Stomach smooth muscle (tissue), 2 donors: ENCODE measurements around the gene CNTN5.

Source experiments
- H3K27ac ChIP-seq: one replicate; pipeline ENCODE4 v1.7.0; 2013; ENCODE audit warnings: mild to moderate bottlenecking, low read length, inconsistent platforms
- H3K27me3 ChIP-seq, 2 donors: one replicate each; pipeline ENCODE4 v1.7.0; 2013; ENCODE audit warnings: low read length in 2 of 2; ENCODE audit not compliant: insufficient read depth in 2 of 2, control insufficient read depth in 1 of 2
- H3K36me3 ChIP-seq, 2 donors: one replicate each; pipeline ENCODE4 v1.7.0; 2013; ENCODE audit warnings: low read length in 2 of 2; ENCODE audit not compliant: control insufficient read depth in 2 of 2, insufficient read depth in 2 of 2
- H3K4me1 ChIP-seq: one replicate; pipeline ENCODE4 v1.7.0; 2013; ENCODE audit warnings: low read length; ENCODE audit not compliant: control insufficient read depth, insufficient read depth
- H3K4me3 ChIP-seq, 2 donors: one replicate each; pipeline ENCODE4 v1.7.0; 2013; ENCODE audit warnings: low read length in 2 of 2
- H3K9ac ChIP-seq, 2 donors: one replicate each; pipeline ENCODE4 v1.7.0; 2013; ENCODE audit warnings: low read length in 2 of 2, mild to moderate bottlenecking in 1 of 2
- H3K9me3 ChIP-seq, 2 donors: one replicate each; pipeline ENCODE4 v1.7.0; 2013; ENCODE audit warnings: low read length in 2 of 2; ENCODE audit not compliant: control insufficient read depth in 2 of 2
- donor health status: healthy.
- donor health status: Pancreatic carcinoma.

Gene CNTN5

DNA sequence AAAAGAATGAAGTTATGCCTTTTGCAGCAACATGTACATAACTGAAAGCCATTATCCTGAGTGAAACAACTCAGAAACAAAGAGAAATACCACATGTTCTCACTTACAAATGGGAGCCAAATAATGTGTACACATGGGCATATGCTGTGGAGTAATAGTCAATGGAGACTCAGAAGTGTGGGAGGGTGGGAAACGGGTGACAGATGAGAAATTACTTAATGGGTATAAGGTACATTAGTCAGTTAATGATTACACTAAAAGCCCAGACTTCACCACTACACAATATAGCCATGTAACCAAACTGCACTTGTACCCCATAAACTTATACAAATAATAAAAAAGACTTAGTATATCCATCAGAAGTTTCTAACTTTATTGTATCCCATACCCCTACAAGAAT lies 992.3 kb downstream of the CNTN5 start:
- Histone ChIP-seq H3K9ac (no peak overlapping the region), H3K9me3 (no peaks in the 10 kb centered on the region), H3K27ac (no peak overlapping the region), H3K4me1 (no peaks in the 10 kb centered on the region), H3K36me3 (no peaks in the 10 kb centered on the region), H3K4me3 (no peak overlapping the region), H3K27me3 (no peaks in the 10 kb centered on the region)

DNA sequence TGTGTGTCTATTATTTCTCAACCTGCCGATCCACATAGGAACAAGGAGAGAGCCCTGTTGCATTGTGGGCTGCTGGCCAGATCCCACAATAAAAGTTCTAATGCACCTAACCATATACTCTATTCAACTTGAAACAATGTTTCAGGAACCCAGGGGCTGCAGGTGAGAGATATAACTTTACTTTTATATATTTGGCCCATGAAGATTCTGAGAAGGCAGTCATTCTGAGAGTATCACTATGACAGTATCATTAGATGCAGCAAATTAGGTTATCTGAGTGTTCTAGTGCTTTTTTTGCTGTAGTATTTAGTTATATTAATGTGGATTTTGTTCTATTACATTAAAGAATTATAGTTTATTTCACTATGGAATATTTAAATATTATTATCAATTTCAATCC lies 1011.2 kb downstream of the CNTN5 start:
- Histone ChIP-seq H3K27ac (no peak overlapping the region), H3K9me3 (peaks cover 0 to 2% of the 10 kb centered on the region in 2 donors), H3K9ac (no peak overlapping the region), H3K4me3 (no peak overlapping the region), H3K4me1 (no peaks in the 10 kb centered on the region), H3K27me3 (no peaks in the 10 kb centered on the region), H3K36me3 (no peaks in the 10 kb centered on the region)

DNA sequence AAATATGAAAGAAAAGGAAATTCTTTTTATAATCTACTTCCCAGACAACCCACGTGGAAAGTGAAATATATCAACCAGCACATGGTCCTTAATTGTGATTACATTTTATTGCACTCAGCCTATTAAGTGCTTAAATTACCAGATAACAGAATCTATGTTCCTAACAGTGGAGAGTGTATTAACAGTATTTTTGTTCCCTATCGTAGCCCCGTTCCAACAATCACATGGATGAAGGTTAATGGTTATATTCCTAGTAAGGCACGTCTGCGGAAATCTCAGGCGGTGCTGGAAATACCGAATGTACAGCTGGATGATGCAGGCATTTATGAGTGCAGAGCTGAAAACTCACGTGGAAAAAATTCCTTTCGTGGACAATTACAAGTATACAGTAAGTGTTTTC lies 1040.3 kb downstream of the CNTN5 start:
- Histone ChIP-seq H3K27me3 (no peaks in the 10 kb centered on the region), H3K9me3 (no peaks in the 10 kb centered on the region), H3K9ac (no peak overlapping the region), H3K4me3 (peak overlapping the region; percentile 41 to 54), H3K4me1 (no peaks in the 10 kb centered on the region), H3K27ac (no peak overlapping the region), H3K36me3 (no peaks in the 10 kb centered on the region)

DNA sequence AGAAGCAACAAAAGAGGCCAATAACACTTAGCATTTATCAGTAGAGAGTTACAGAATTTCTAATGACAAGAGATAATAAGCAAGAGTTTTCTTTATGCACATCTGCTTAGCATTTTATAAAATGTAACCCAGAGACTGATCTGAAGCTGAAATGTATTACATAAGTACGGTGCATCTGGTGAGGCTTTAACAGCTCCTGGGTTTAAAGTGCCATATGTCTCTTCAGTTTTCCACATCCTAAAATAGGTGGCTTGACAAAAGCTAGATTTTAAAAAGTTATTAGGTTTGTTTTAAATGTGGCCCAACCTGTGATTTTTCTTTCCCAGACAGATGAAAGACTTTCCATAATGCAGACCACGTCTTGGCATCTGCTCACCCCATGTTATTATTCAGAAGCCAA lies 1045.7 kb downstream of the CNTN5 start:
- no peaks in the 10 kb centered on the region for H3K36me3 ChIP-seq
- no peak overlapping the region for H3K9ac ChIP-seq
- H3K27ac ChIP-seq = no peak overlapping the region
- no peaks in the 10 kb centered on the region for H3K9me3 ChIP-seq
- H3K4me1 ChIP-seq = no peaks in the 10 kb centered on the region
- no peaks in the 10 kb centered on the region for H3K27me3 ChIP-seq
- no peak overlapping the region for H3K4me3 ChIP-seq

- H3K9me3 ChIP-seq = no peaks in the 10 kb centered on the region
- no peaks in the 10 kb centered on the region for H3K4me1 ChIP-seq
These were observed 1047.4 kb downstream of the CNTN5 start for GRCh38 chr11:100068116-100068515.

GRCh38 chr11:100072131-100072530 lies 1051.4 kb downstream of the CNTN5 start:
- Histone ChIP-seq H3K4me3 (no peak overlapping the region), H3K4me1 (no peaks in the 10 kb centered on the region), H3K27me3 (no peaks in the 10 kb centered on the region), H3K27ac (no peak overlapping the region), H3K9me3 (no peaks in the 10 kb centered on the region), H3K36me3 (no peaks in the 10 kb centered on the region), H3K9ac (no peak overlapping the region)

More at GRCh38 chr11:100068116-100068515, 1047.4 kb downstream of the CNTN5 start:
- Histone ChIP-seq H3K27ac (no peak overlapping the region), H3K36me3 (no peaks in the 10 kb centered on the region), H3K27me3 (no peaks in the 10 kb centered on the region), H3K4me3 (no peak overlapping the region), H3K9ac (no peak overlapping the region)

DNA sequence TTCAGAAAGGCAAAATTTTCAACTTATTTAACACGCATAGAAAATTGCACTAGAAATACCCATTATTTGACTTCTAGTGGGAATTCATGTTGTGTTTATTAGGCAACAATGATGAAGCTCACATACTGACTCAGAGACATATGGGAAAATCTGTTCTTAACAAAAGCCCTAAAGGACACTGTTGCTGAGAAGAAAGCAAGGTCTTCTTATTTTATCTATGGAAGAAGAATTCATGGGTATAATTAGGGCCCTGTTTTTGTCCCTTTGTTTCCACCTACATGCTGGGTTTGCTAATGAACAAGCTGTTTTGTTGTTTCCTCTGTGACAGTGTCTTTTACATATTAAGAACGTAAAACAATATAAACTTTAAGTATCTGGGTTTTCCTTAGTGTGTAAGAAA lies 1059.6 kb downstream of the CNTN5 start:
- Histone ChIP-seq H3K9me3 (no peaks in the 10 kb centered on the region), H3K27me3 (no peaks in the 10 kb centered on the region), H3K9ac (no peak overlapping the region), H3K4me1 (no peaks in the 10 kb centered on the region), H3K27ac (no peak overlapping the region), H3K4me3 (no peak overlapping the region), H3K36me3 (no peaks in the 10 kb centered on the region)

- Histone ChIP-seq H3K27ac (no peak overlapping the region), H3K9ac (no peak overlapping the region), H3K36me3 (no peaks in the 10 kb centered on the region), H3K27me3 (no peaks in the 10 kb centered on the region), H3K9me3 (no peaks in the 10 kb centered on the region), H3K4me1 (no peaks in the 10 kb centered on the region), H3K4me3 (no peak overlapping the region)
These were observed 1060.1 kb downstream of the CNTN5 start for GRCh38 chr11:100080821-100081220.

DNA sequence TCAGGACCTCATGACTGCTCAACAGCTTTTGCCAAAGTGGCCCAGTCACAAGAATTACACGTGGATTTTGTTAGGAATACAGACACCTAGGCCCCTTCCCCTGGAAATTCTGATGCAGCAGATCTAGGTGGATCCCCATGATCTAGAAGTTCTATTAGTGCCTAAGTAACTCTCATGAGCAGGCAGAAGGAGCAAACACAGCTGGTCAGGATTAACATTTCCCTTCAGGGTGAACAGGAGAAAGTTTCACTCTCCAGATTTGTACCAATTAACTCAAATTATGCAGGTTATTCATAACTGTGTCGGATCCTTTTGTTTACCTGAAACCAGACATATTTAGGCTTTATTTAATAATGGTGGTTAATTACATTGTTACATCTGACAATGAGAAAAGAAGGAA lies 1072.9 kb downstream of the CNTN5 start:
- Histone ChIP-seq H3K27ac (no peak overlapping the region), H3K4me1 (no peaks in the 10 kb centered on the region), H3K36me3 (no peaks in the 10 kb centered on the region), H3K9me3 (no peaks in the 10 kb centered on the region), H3K9ac (no peak overlapping the region), H3K27me3 (no peaks in the 10 kb centered on the region), H3K4me3 (no peak overlapping the region)

DNA sequence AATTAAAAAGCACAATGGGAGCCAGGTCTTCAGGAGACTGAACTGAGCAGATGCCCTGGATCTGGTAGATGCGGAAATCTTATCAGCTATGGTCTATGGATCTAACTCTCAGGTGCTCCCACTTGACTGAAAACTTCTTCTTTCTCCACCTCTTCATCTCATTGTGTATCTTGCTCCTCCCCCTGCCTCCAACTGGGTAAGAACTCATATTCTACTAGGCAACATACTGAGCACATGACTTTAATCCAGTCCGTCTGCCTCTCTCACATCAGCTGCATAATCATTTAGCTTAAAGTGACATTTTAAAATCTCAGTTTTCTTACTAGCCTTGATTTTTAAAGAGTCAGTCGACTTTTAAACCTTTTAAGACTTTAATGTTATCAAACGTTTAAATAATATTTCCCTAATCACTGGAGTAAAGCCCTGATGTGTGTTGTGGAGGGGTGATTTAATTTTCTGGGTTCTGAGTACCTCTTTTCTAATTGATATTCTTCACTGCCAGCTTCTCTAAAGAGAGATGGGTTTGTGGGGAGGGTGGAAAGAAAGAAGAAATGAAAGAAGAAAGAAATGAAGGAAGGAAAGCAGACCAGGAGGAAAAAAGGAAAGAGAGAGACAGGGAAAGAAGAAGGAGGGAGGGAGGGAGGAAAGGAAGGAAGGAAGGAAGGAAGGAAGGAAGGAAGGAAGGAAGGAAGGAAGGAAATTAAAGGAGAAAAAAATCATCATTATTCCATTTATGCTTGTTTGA lies 1073.5 kb downstream of the CNTN5 start:
- H3K9ac ChIP-seq = no peak overlapping the region
- no peaks in the 10 kb centered on the region for H3K36me3 ChIP-seq
- H3K4me3 ChIP-seq = no peak overlapping the region
- no peaks in the 10 kb centered on the region for H3K27me3 ChIP-seq
- no peak overlapping the region for H3K27ac ChIP-seq
- no peaks in the 10 kb centered on the region for H3K4me1 ChIP-seq
- H3K9me3 ChIP-seq = no peaks in the 10 kb centered on the region

- no peak overlapping the region for H3K27ac ChIP-seq
- H3K9me3 ChIP-seq = no peaks in the 10 kb centered on the region
- no peaks in the 10 kb centered on the region for H3K27me3 ChIP-seq
- H3K9ac ChIP-seq = no peak overlapping the region
- no peaks in the 10 kb centered on the region for H3K36me3 ChIP-seq
- H3K4me3 ChIP-seq = no peak overlapping the region
- H3K4me1 ChIP-seq = no peaks in the 10 kb centered on the region
These were observed 1075.1 kb downstream of the CNTN5 start for GRCh38 chr11:100095809-100096208.
